22Rv1 (cell line): ENCODE results near the gene FBXO28.

ENCODE experiments used
- ZFX ChIP-seq: fragments of 450-650 bp; IDR thresholded peaks from 2 replicates; pipeline ENCODE4 v1.6.1; 2017; ENCODE audit warnings: antibody characterized with exemption, borderline replicate concordance
- TF ChIP-seq, protein P1 (sequence below): fragments of 450-650 bp; IDR thresholded peaks from 2 replicates; pipeline ENCODE4 v1.5.1; 2017; ENCODE audit warnings: mild to moderate bottlenecking

GRCh38 chr1:224107282-224107625 lies 6.7 kb upstream of the FBXO28 start:
- TF ChIP-seq, protein P1, sequence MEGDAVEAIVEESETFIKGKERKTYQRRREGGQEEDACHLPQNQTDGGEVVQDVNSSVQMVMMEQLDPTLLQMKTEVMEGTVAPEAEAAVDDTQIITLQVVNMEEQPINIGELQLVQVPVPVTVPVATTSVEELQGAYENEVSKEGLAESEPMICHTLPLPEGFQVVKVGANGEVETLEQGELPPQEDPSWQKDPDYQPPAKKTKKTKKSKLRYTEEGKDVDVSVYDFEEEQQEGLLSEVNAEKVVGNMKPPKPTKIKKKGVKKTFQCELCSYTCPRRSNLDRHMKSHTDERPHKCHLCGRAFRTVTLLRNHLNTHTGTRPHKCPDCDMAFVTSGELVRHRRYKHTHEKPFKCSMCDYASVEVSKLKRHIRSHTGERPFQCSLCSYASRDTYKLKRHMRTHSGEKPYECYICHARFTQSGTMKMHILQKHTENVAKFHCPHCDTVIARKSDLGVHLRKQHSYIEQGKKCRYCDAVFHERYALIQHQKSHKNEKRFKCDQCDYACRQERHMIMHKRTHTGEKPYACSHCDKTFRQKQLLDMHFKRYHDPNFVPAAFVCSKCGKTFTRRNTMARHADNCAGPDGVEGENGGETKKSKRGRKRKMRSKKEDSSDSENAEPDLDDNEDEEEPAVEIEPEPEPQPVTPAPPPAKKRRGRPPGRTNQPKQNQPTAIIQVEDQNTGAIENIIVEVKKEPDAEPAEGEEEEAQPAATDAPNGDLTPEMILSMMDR: no peak
- no peak for TF ChIP-seq ZFX
